Measurements from ENCODE around the gene PTP4A2. TPM values are rescaled to one million over a fixed set of nuclear protein-coding genes. Genes with fewer than 3 reads are reported as not detected.

PTP4A2 gene
- polyA plus RNA-seq, 1 of the 3 experiments (the other 2 are of a cell fraction): 41.7 TPM

GRCh38 chr1:31984419-31985347 is 46.5 kb upstream of the PTP4A2 start:
- Histone ChIP-seq H3K27me3 (ENCODE audit: insufficient read depth) (no peaks in the 10 kb centered on the region), H3K36me3 (replicated peaks in 1 of 2; ENCODE audit: control insufficient read depth in 1 of 2, insufficient read depth in 2 of 2, low read length in 1 of 2) (no peaks in the 10 kb centered on the region), H2AFZ (ENCODE audit: low read depth) (peak overlapping the region; percentile 33), H3K27ac (ENCODE audit: low read depth in 2 of 2, low read length in 1 of 2) (peak overlapping the region; percentile 3 to 8; a peak in 3 of 4 replicates), H3K4me2 (no peak overlapping the region), H3K4me1 (ENCODE audit: control insufficient read depth in 1 of 2, insufficient read depth in 2 of 2, low read depth in 1 of 2, low read length in 1 of 2) (peaks cover 8 to 15% of the 10 kb centered on the region in 2 experiments; a peak in 1 of 4 replicates), H3K9me2 (no peaks in the 10 kb centered on the region), H3K4me3 (ENCODE audit: low read depth in 2 of 2, low read length in 1 of 2) (no peak overlapping the region), H3K9me3 (no peaks in the 10 kb centered on the region), H3K9ac (no peak overlapping the region), H4K20me1 (ENCODE audit: insufficient read depth) (no peaks in the 10 kb centered on the region), H3K79me2 (ENCODE audit: insufficient read depth) (no peaks in the 10 kb centered on the region), H3F3A (replicated peaks; ENCODE audit: insufficient read depth) (peaks cover 6% of the 10 kb centered on the region)
- TF ChIP-seq SIN3A (IDR thresholded peaks at IDR 0.05; ENCODE audit: borderline replicate concordance, low read depth, low read length) (no peak), POLR2AphosphoS5 (IDR thresholded peaks at IDR 0.05; ENCODE audit: low read depth, low read length) (no peak), JUND (IDR thresholded peaks at IDR 0.05) (no peak), FOSL2 (IDR thresholded peaks at IDR 0.05; ENCODE audit: borderline replicate concordance, low read depth) (peak; percentile 13; the same call in 1 of the 2 replicates), TAF1 (IDR thresholded peaks at IDR 0.05; ENCODE audit: borderline replicate concordance, low read depth, low read length) (no peak), GATA2 (CRISPR knock-in tag; IDR thresholded peaks at IDR 0.05) (no peak)
- WGBS (ENCODE audit: low lambda C conversion rate): 92% methylated on average over 6 of the region's 6 CpGs
- POLR2A ChIA-PET: no interaction called here
- DNase-seq: no peak
- CTCF ChIA-PET: interaction anchor here (0.6 to 1.3 kb wide), 3 partner anchors 11 to 20 kb away, joined by 3 to 9 read pairs (median 3); no protein-coding TSS in a partner anchor

DNA sequence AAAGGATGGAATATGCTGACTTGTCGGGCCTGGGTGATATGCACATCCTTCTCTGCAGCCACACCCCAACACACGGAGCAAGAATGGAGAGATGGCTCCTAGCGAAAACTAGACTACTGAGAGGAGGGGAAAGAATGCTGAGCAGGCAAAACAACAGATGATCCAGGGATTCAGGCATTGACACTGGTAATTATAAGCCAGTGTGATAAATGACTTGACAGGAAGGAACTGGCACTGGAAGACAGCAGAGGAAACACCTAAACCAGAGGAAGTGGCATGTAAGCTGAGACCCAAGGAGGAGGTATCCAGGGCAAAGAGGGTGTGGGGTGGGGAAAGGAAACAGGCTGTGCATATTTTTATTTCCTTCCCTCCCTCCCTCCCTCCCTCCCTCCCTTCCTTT is 43.8 kb upstream of the PTP4A2 start:
- H3K4me1 ChIP-seq (ENCODE audit: control insufficient read depth in 1 of 2, insufficient read depth in 2 of 2, low read depth in 1 of 2, low read length in 1 of 2): peaks cover 7 to 8% of the 10 kb centered on the region in 2 experiments; a peak in 1 of 4 replicates
- H3K9me2 ChIP-seq: no peaks in the 10 kb centered on the region
- no peaks in the 10 kb centered on the region for H4K20me1 ChIP-seq (ENCODE audit: insufficient read depth)
- 89% methylated on average over 3 of the region's 3 CpGs for WGBS (ENCODE audit: low lambda C conversion rate)
- TF ChIP-seq, protein P1, sequence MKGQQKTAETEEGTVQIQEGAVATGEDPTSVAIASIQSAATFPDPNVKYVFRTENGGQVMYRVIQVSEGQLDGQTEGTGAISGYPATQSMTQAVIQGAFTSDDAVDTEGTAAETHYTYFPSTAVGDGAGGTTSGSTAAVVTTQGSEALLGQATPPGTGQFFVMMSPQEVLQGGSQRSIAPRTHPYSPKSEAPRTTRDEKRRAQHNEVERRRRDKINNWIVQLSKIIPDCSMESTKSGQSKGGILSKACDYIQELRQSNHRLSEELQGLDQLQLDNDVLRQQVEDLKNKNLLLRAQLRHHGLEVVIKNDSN (IDR thresholded peaks at IDR 0.05; ENCODE audit: borderline replicate concordance, low read depth): no peak
- TF ChIP-seq, protein P2, sequence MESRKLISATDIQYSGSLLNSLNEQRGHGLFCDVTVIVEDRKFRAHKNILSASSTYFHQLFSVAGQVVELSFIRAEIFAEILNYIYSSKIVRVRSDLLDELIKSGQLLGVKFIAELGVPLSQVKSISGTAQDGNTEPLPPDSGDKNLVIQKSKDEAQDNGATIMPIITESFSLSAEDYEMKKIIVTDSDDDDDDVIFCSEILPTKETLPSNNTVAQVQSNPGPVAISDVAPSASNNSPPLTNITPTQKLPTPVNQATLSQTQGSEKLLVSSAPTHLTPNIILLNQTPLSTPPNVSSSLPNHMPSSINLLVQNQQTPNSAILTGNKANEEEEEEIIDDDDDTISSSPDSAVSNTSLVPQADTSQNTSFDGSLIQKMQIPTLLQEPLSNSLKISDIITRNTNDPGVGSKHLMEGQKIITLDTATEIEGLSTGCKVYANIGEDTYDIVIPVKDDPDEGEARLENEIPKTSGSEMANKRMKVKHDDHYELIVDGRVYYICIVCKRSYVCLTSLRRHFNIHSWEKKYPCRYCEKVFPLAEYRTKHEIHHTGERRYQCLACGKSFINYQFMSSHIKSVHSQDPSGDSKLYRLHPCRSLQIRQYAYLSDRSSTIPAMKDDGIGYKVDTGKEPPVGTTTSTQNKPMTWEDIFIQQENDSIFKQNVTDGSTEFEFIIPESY (IDR thresholded peaks at IDR 0.05; ENCODE audit: borderline replicate concordance, low read depth): no peak
- H3K4me2 ChIP-seq: no peak overlapping the region
- ChIA-PET CTCF (interaction anchor here (1.5 kb wide), 1 partner anchor 21 kb away, joined by 4 read pairs; no protein-coding TSS in a partner anchor), POLR2A (no interaction called here)
- H3F3A ChIP-seq (replicated peaks; ENCODE audit: insufficient read depth): peaks cover 6% of the 10 kb centered on the region
- H3K9ac ChIP-seq: no peak overlapping the region
- H3K27ac ChIP-seq (ENCODE audit: low read depth in 2 of 2, low read length in 1 of 2): no peak overlapping the region
- DNase-seq: no peak
- no peak overlapping the region for H3K4me3 ChIP-seq (ENCODE audit: low read depth in 2 of 2, low read length in 1 of 2)
- H3K36me3 ChIP-seq (replicated peaks in 1 of 2; ENCODE audit: control insufficient read depth in 1 of 2, insufficient read depth in 2 of 2, low read length in 1 of 2): no peaks in the 10 kb centered on the region
- H3K79me2 ChIP-seq (ENCODE audit: insufficient read depth): no peaks in the 10 kb centered on the region
- H3K27me3 ChIP-seq (ENCODE audit: insufficient read depth): no peaks in the 10 kb centered on the region
- H2AFZ ChIP-seq (ENCODE audit: low read depth): no peak overlapping the region
- H3K9me3 ChIP-seq: no peaks in the 10 kb centered on the region

Data from SK-N-SH (cell line).